Thoracic aorta (tissue), 2 donors: ENCODE results near the gene QPCTL. TPM values are rescaled to one million over a fixed set of nuclear protein-coding genes. Genes with fewer than 3 reads are reported as not detected.

Source experiments
- ATAC-seq: fragments of 150-250 bp; one replicate; pipeline ENCODE4 v1.8.0; 2017; ENCODE audit warnings: low read depth; ENCODE audit not compliant: insufficient number of reproducible peaks, low FRiP score
- DNase-seq: peaks from one replicate; pipeline ENCODE4 v3.0.0-alpha.2; 2020; ENCODE audit warnings: low spot score
- H3K27ac ChIP-seq, 2 donors: fragments of 200-600 bp; sonication (generic); 1 replicate in 1 of 2; 2 replicates in 1 of 2; pipeline ENCODE4 v1.5.1; 2016; ENCODE audit warnings: mild to moderate bottlenecking in 2 of 2, moderate library complexity in 2 of 2
- H3K27me3 ChIP-seq: fragments of 200-600 bp; sonication (generic); replicated peaks from 2 replicates; pipeline ENCODE4 v1.6.0; 2016; ENCODE audit warnings: mild to moderate bottlenecking; ENCODE audit not compliant: insufficient read depth
- H3K36me3 ChIP-seq: fragments of 200-600 bp; sonication (generic); one replicate; pipeline ENCODE4 v1.5.1; 2016
- H3K4me1 ChIP-seq, 2 donors: fragments of 200-600 bp; sonication (generic); 1 replicate in 1 of 2; 2 replicates in 1 of 2; pipeline versions ENCODE4 v1.5.1 to v1.6.0; 2016; ENCODE audit warnings: low read depth in 2 of 2, mild to moderate bottlenecking in 1 of 2; ENCODE audit not compliant: control insufficient read depth in 1 of 2
- H3K4me3 ChIP-seq: fragments of 200-600 bp; sonication (generic); 2 replicates; pipeline ENCODE4 v1.5.1; 2016; ENCODE audit warnings: mild to moderate bottlenecking
- H3K9me3 ChIP-seq: fragments of 200-600 bp; sonication (generic); 2 replicates; pipeline ENCODE4 v1.5.1; 2016
- total RNA-seq, 2 donors: library from RNA; depleted of rRNA; stranded (reverse); fragments of >200 nt; gene quantifications; one replicate each; pipeline versions ENCODE4 v1.1.0 to v1.2.3, GENCODE V29; 2016
- TF ChIP-seq, protein P1 (sequence below): fragments of 200-600 bp; sonication (generic); IDR thresholded peaks from one replicate; pipeline ENCODE4 v1.5.1; 2019; ENCODE audit warnings: antibody characterized with exemption

Gene QPCTL
- 1 to 10 TPM; 4.6 to 8.8 TPM for total RNA-seq

DNA sequence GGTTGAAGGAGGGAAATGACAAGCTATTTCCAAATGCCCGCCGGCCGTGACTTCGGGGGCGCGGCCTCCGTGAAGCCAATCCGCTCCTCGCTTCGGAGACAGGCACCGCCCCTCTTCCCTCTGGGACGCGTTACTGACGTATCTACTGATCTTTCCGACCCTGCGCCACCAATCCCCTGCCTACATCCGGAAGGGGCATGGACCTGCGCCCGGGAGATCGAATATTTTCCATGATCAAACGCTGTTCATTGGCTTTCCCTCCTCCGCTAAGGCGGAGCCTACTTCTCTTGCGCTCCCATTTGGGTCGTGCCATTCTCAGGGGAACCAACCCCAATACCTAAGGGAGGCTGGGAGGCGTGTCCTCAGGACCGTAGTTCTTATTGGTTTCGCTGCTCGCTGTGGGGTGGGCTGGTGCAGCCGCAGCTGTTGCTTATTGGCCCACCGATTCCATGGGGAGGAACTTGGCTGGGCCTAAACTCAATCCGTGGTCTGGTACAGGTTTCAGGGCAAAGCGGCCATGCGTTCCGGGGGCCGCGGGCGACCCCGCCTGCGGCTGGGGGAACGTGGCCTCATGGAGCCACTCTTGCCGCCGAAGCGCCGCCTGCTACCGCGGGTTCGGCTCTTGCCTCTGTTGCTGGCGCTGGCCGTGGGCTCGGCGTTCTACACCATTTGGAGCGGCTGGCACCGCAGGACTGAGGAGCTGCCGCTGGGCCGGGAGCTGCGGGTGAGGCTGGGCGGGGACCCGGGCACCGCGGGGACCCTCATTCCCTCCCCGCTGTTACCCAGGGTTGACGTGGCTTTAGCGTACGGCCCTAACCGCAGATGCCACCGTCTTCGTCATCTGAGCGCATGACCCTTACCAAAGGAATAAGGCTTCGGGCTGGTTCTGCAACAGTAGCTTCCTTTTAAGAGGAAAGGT is at the start of gene QPCTL:
TSS of gene QPCTL (plus strand) at position 480 of the 919 bp plus-strand sequence. CDS start at position 518, 38 bp downstream.
- Histone ChIP-seq H3K36me3 (peaks cover 22% of the 10 kb centered on the region), H3K27me3 (no peaks in the 10 kb centered on the region), H3K4me1 (peaks cover 6 to 18% of the 10 kb centered on the region in 2 donors), H3K9me3 (no peaks in the 10 kb centered on the region), H3K4me3 (peak within 1 kb of the TSS; percentile 89), H3K27ac (peak within 1 kb of the TSS; percentile 81 to 89)
- TF ChIP-seq, protein P1, sequence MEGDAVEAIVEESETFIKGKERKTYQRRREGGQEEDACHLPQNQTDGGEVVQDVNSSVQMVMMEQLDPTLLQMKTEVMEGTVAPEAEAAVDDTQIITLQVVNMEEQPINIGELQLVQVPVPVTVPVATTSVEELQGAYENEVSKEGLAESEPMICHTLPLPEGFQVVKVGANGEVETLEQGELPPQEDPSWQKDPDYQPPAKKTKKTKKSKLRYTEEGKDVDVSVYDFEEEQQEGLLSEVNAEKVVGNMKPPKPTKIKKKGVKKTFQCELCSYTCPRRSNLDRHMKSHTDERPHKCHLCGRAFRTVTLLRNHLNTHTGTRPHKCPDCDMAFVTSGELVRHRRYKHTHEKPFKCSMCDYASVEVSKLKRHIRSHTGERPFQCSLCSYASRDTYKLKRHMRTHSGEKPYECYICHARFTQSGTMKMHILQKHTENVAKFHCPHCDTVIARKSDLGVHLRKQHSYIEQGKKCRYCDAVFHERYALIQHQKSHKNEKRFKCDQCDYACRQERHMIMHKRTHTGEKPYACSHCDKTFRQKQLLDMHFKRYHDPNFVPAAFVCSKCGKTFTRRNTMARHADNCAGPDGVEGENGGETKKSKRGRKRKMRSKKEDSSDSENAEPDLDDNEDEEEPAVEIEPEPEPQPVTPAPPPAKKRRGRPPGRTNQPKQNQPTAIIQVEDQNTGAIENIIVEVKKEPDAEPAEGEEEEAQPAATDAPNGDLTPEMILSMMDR, result no peak
- DNase-seq (peak; percentile 96), ATAC-seq (peak; percentile 96)

DNA sequence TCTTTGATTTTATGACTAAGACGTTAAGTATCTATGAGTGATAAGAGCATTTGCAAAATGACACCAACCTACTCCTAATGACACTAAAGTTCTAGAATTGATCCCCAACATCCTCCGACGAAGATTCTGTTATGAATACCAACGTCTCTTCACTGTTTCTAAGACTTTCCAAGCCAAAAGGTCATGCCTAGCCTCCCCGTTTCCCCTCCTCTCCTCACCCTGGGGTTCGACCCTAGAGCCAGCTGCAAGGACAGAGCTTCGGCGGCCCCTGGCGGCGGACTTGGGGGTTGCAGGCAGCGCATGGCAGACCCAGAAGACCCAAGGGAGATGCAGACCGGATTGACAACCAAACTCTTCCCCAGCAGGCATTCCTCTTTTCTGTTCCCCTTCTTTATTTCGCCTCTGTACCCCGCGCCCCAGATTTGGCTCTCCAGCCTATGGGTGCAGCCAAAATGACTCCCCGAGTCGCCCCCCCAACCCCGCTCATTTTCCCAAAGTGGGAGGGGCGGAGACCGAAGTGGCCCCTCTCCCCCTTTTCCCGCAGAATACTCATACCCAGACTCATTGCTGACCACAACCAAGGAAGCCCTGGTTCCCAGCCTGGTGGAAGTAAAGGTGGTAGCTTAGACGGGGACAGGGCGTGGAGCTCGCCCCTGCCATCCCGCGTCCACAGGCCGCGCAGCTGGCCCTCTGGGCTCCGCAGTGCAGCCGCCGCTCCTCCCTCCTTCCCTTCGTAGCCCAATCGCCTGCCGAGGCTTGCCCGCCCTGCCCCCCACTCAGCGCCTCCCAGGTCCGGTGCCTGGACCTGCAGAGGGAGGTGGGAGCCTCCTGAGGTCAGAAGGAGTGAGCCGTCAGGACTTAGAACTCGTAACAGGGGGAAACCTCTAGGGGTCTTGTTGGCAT is 49.2 kb upstream of the QPCTL start:
- no peaks in the 10 kb centered on the region for H3K27me3 ChIP-seq

DNA sequence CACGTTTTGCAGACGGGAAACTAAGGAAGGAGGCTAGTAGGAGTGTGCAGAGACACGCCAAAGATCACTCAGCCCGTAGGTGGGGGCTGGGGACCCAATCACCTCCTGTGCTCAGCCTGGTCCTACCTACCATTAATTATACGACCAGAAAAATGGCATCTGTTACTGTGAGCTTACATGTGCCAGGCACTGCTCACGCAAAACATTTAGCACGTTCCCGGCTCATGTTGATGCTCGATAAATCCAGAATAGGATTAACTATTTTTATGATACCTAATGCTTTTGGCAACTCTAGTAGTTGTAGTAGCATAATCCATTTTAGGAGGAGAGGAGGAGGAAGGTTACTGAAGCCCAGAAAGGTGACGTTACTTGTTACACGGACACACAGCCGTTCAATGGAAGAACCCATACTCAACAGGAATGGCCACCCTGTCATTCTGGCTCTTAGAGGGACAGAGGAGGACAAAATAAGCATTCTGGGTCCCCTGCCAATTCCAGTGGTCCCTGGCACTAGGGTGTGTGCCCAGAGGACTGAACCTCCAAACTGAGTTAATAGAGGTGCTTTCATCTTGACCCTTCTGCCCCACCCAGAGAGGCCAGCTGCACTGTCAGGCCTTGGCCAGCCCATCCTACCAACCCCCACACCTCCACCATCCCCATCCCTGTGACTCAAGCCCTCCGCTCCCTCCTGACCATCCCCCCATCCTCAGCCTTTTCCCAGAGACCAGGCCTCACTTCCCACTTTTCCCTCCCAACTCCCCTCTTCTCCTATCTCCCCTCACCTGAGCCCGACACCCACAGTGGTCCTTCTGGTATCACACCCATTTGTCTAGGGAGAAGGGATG is 48.3 kb upstream of the QPCTL start:
- peaks cover 5 to 34% of the 10 kb centered on the region in 2 donors for H3K4me1 ChIP-seq

More for the DNA sequence above, 49.2 kb upstream of the QPCTL start:
- ATAC-seq, result no peak
- H3K27ac ChIP-seq, result no peak overlapping the region
- no peaks in the 10 kb centered on the region for H3K9me3 ChIP-seq
- peak overlapping the region; percentile 64 for H3K4me3 ChIP-seq
- DNase-seq, result no peak
- TF ChIP-seq, protein P1, result peak; percentile 98
- peaks cover 9 to 41% of the 10 kb centered on the region in 2 donors for H3K4me1 ChIP-seq
- no peaks in the 10 kb centered on the region for H3K36me3 ChIP-seq

DNA sequence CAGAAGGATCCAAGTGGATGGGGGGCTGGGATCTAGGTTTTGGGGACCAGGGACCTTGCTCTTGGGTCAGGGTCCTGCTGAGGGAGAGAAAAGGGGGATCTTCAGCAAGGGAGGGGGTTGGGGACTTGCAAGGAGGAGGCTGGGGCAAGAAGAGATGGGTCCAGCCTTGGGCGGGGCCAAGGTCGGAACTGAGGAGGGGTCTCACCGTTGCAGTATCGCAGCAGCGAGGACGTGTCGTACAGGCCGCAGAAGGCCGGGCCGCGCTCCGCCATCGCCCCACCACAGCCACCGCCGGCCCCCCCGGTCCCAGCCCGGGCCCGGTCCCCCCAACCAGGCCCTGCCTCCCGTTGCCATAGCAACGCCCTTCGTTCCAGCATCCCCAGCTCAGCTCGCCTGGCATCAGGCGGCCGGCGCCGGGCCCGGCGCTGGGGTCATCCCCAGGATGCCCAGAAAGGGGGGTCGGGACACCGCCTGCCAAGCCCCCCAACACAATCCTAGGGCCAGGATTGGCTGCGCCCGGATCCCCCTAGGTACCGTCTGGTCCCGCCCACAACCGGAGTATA is 47.3 kb upstream of the QPCTL start:
- H3K27ac ChIP-seq, result no peak overlapping the region
- no peak for DNase-seq
- peak overlapping the region; percentile 64 for H3K4me3 ChIP-seq
- no peaks in the 10 kb centered on the region for H3K36me3 ChIP-seq
- H3K27me3 ChIP-seq, result no peaks in the 10 kb centered on the region
- TF ChIP-seq, protein P1, result no peak
- H3K4me1 ChIP-seq, result peaks cover 5 to 34% of the 10 kb centered on the region in 2 donors
- H3K9me3 ChIP-seq, result no peaks in the 10 kb centered on the region
- no peak for ATAC-seq

More for the DNA sequence above, 48.3 kb upstream of the QPCTL start:
- H3K9me3 ChIP-seq, result no peaks in the 10 kb centered on the region
- H3K27ac ChIP-seq, result no peak overlapping the region
- ATAC-seq, result no peak
- DNase-seq, result no peak
- TF ChIP-seq, protein P1, result no peak
- H3K27me3 ChIP-seq, result no peaks in the 10 kb centered on the region
- no peak overlapping the region for H3K4me3 ChIP-seq
- H3K36me3 ChIP-seq, result no peaks in the 10 kb centered on the region
